Effector memory CD8-positive, alpha-beta T cell (primary cell): Measurements from ENCODE around the gene CNTRL.
A peak's percentile ranks its signal among the peaks of the same experiment; 100 is the strongest.
"Not testable (repeated sequence)": the region's sequence is repeated elsewhere in the genome, so short reads cannot be mapped to it uniquely, and the experiment has no call there.

Experiments used
- ATAC-seq: fragments of 150-1000 bp; cut with Tn5 transposase; replicated peaks from 2 replicates; pipeline ENCODE4 v1.10.0; 2021; ENCODE audit warnings: mild to moderate bottlenecking, moderate library complexity
- DNase-seq, 3 experiments: peaks; one replicate each; pipeline ENCODE4 v3.0.0; 2021
- H3K27ac Mint-ChIP-seq, 2 donors: one replicate each; pipeline ENCODE4 v1.8.0; 2022; ENCODE audit warnings: mild to moderate bottlenecking in 2 of 2, mixed read lengths in 2 of 2, moderate library complexity in 2 of 2
- H3K27me3 Mint-ChIP-seq, 2 donors: one replicate each; pipeline ENCODE4 v1.8.0; 2022; ENCODE audit warnings: mixed read lengths in 2 of 2
- H3K36me3 Mint-ChIP-seq: one replicate; pipeline ENCODE4 v1.8.0; 2022; ENCODE audit warnings: mild to moderate bottlenecking, moderate library complexity, mixed read lengths; ENCODE audit not compliant: insufficient read depth
- H3K4me1 Mint-ChIP-seq, 2 donors: one replicate each; pipeline ENCODE4 v1.8.0; 2022; ENCODE audit warnings: low read depth in 2 of 2, mixed read lengths in 2 of 2
- H3K4me3 Mint-ChIP-seq, 2 donors: one replicate each; pipeline ENCODE4 v1.8.0; 2022; ENCODE audit warnings: mild to moderate bottlenecking in 2 of 2, mixed read lengths in 2 of 2, moderate library complexity in 2 of 2
- H3K9me3 Mint-ChIP-seq, 2 donors: one replicate each; pipeline ENCODE4 v1.8.0; 2022; ENCODE audit warnings: mixed read lengths in 2 of 2

Gene CNTRL

GRCh38 chr9:121154782-121155181 lies 80.0 kb downstream of the CNTRL start:
- Mint-ChIP-seq H3K36me3 (peaks cover 69% of the 10 kb centered on the region), H3K4me3 (no peak overlapping the region), H3K27ac (no peak overlapping the region), H3K27me3 (no peaks in the 10 kb centered on the region), H3K9me3 (no peaks in the 10 kb centered on the region), H3K4me1 (peaks cover 8 to 18% of the 10 kb centered on the region in 2 donors)
- DNase-seq (no peak), ATAC-seq (no peak)

- Mint-ChIP-seq H3K36me3 (peaks cover 71% of the 10 kb centered on the region), H3K27me3 (no peaks in the 10 kb centered on the region), H3K4me3 (no peak overlapping the region), H3K27ac (no peak overlapping the region), H3K4me1 (peaks cover 8 to 18% of the 10 kb centered on the region in 2 donors), H3K9me3 (no peaks in the 10 kb centered on the region)
- ATAC-seq (peak; percentile 94), DNase-seq (peak in 1 of 3 experiments; percentile 17)
These were observed 81.5 kb downstream of the CNTRL start for GRCh38 chr9:121156263-121156731.

GRCh38 chr9:121157939-121158338 lies 83.2 kb downstream of the CNTRL start:
- Mint-ChIP-seq H3K27ac (no peak overlapping the region), H3K9me3 (no peaks in the 10 kb centered on the region), H3K4me1 (peaks cover 8 to 13% of the 10 kb centered on the region in 2 donors)

GRCh38 chr9:121160025-121160424 lies 85.3 kb downstream of the CNTRL start:
- Mint-ChIP-seq H3K27ac (no peak overlapping the region), H3K36me3 (peaks cover 86% of the 10 kb centered on the region), H3K27me3 (no peaks in the 10 kb centered on the region), H3K4me3 (no peak overlapping the region), H3K9me3 (no peaks in the 10 kb centered on the region), H3K4me1 (peaks cover 5 to 13% of the 10 kb centered on the region in 2 donors)
- ATAC-seq = no peak
- no peak for DNase-seq

More at GRCh38 chr9:121157939-121158338, 83.2 kb downstream of the CNTRL start:
- Mint-ChIP-seq H3K4me3 (no peak overlapping the region), H3K36me3 (peaks cover 77% of the 10 kb centered on the region), H3K27me3 (no peaks in the 10 kb centered on the region)
- DNase-seq (no peak), ATAC-seq (no peak)

- no peaks in the 10 kb centered on the region for H3K9me3 Mint-ChIP-seq
- H3K27ac Mint-ChIP-seq = peak overlapping the region; percentile 1 to 91
- peaks cover 86% of the 10 kb centered on the region for H3K36me3 Mint-ChIP-seq
- H3K4me1 Mint-ChIP-seq = peaks cover 7 to 11% of the 10 kb centered on the region in 2 donors
- ATAC-seq (no peak), DNase-seq (no peak)
- H3K27me3 Mint-ChIP-seq = no peaks in the 10 kb centered on the region
- no peak overlapping the region for H3K4me3 Mint-ChIP-seq
These were observed 93.3 kb downstream of the CNTRL start for GRCh38 chr9:121168052-121168451.

GRCh38 chr9:121169094-121169601 lies 94.4 kb downstream of the CNTRL start:
- H3K36me3 Mint-ChIP-seq = peaks cover 86% of the 10 kb centered on the region
- no peak overlapping the region for H3K4me3 Mint-ChIP-seq
- peaks cover 9 to 17% of the 10 kb centered on the region in 2 donors for H3K4me1 Mint-ChIP-seq
- no peaks in the 10 kb centered on the region for H3K27me3 Mint-ChIP-seq
- DNase-seq (no peak), ATAC-seq (peak; percentile 58)
- peak overlapping the region; percentile 72 to 91 for H3K27ac Mint-ChIP-seq
- H3K9me3 Mint-ChIP-seq = no peaks in the 10 kb centered on the region

- ATAC-seq (no peak), DNase-seq (no peak)
- H3K27ac Mint-ChIP-seq = peak overlapping the region; percentile 20 to 25
- H3K4me1 Mint-ChIP-seq = peaks cover 9 to 18% of the 10 kb centered on the region in 2 donors
- H3K9me3 Mint-ChIP-seq = no peaks in the 10 kb centered on the region
- peaks cover 81% of the 10 kb centered on the region for H3K36me3 Mint-ChIP-seq
- H3K4me3 Mint-ChIP-seq = no peak overlapping the region
- H3K27me3 Mint-ChIP-seq = no peaks in the 10 kb centered on the region
These were observed 96.5 kb downstream of the CNTRL start for GRCh38 chr9:121171236-121171635.

GRCh38 chr9:121172726-121173487 lies 98.2 kb downstream of the CNTRL start:
- ATAC-seq (no peak), DNase-seq (no peak)
- H3K36me3 Mint-ChIP-seq = peaks cover 79% of the 10 kb centered on the region
- no peak overlapping the region for H3K4me3 Mint-ChIP-seq
- H3K9me3 Mint-ChIP-seq = no peaks in the 10 kb centered on the region
- H3K27ac Mint-ChIP-seq = peak overlapping the region; percentile 84
- peaks cover 8 to 18% of the 10 kb centered on the region in 2 donors for H3K4me1 Mint-ChIP-seq
- H3K27me3 Mint-ChIP-seq = no peaks in the 10 kb centered on the region

GRCh38 chr9:121173501-121173900 lies 98.7 kb downstream of the CNTRL start:
- H3K27ac Mint-ChIP-seq = peak overlapping the region; percentile 84
- H3K27me3 Mint-ChIP-seq = no peaks in the 10 kb centered on the region
- H3K4me3 Mint-ChIP-seq = no peak overlapping the region
- no peaks in the 10 kb centered on the region for H3K9me3 Mint-ChIP-seq
- DNase-seq (no peak), ATAC-seq (no peak)
- H3K4me1 Mint-ChIP-seq = peaks cover 5 to 14% of the 10 kb centered on the region in 2 donors
- H3K36me3 Mint-ChIP-seq = peaks cover 79% of the 10 kb centered on the region

GRCh38 chr9:121178676-121179372 lies 104.1 kb downstream of the CNTRL start:
- H3K4me3 Mint-ChIP-seq = no peak overlapping the region
- peak overlapping the region; percentile 6 to 62 for H3K27ac Mint-ChIP-seq
- peaks cover 5 to 35% of the 10 kb centered on the region in 2 donors for H3K4me1 Mint-ChIP-seq
- peaks cover 79% of the 10 kb centered on the region for H3K36me3 Mint-ChIP-seq
- no peak for ATAC-seq
- no peak for DNase-seq
- no peaks in the 10 kb centered on the region for H3K27me3 Mint-ChIP-seq
- no peaks in the 10 kb centered on the region for H3K9me3 Mint-ChIP-seq

- ATAC-seq = not testable (repeated sequence)
These were observed 104.6 kb downstream of the CNTRL start for GRCh38 chr9:121179373-121179721.

GRCh38 chr9:121179930-121180681 lies 105.4 kb downstream of the CNTRL start:
- Mint-ChIP-seq H3K27me3 (no peaks in the 10 kb centered on the region), H3K36me3 (peaks cover 74% of the 10 kb centered on the region)

More at GRCh38 chr9:121179373-121179721, 104.6 kb downstream of the CNTRL start:
- H3K4me1 Mint-ChIP-seq = peaks cover 6 to 38% of the 10 kb centered on the region in 2 donors
- not testable (repeated sequence) for H3K27me3 Mint-ChIP-seq, H3K9me3 Mint-ChIP-seq, DNase-seq, H3K4me3 Mint-ChIP-seq
- H3K27ac Mint-ChIP-seq = peak overlapping the region in 1 of 2 donors; percentile 87
- peaks cover 77% of the 10 kb centered on the region for H3K36me3 Mint-ChIP-seq

More at GRCh38 chr9:121179930-121180681, 105.4 kb downstream of the CNTRL start:
- Mint-ChIP-seq H3K4me3 (no peak overlapping the region), H3K9me3 (no peaks in the 10 kb centered on the region), H3K4me1 (peaks cover 11 to 45% of the 10 kb centered on the region in 2 donors), H3K27ac (peak overlapping the region; percentile 14 to 87)
- ATAC-seq (no peak), DNase-seq (no peak)
